ENCODE results near the gene MOB3B.
A peak's percentile ranks its signal among the peaks of the same experiment; 100 is the strongest.
"Not testable (repeated sequence)": the region's sequence is repeated elsewhere in the genome, so short reads cannot be mapped to it uniquely, and the experiment has no call there.

The MOB3B gene

GRCh38 chr9:27519466-27520465 is 9.8 kb downstream of the MOB3B start:
- no peak for DNase-seq

DNA sequence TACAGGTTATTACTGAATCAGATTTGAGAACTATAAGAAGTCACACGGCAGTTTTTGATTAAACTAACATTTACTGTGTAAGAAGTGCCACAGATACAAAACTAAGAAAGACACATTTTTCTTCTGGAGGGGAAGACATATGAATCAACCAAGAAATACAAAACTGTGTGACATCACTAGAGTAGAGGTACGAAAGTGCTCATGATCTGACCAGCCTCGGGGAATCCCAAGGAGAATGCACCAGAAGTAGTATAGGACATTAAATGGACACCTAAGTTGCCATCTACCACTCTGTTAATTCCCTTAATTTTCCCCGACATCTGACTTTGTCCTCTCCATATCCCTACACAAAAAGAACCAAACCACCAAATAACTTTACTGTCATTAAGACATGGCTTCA is 10.8 kb downstream of the MOB3B start:
- DNase-seq: no peak

- no peak for DNase-seq
Observed at GRCh38 chr9:27518006-27518405, 11.6 kb downstream of the MOB3B start.

DNA sequence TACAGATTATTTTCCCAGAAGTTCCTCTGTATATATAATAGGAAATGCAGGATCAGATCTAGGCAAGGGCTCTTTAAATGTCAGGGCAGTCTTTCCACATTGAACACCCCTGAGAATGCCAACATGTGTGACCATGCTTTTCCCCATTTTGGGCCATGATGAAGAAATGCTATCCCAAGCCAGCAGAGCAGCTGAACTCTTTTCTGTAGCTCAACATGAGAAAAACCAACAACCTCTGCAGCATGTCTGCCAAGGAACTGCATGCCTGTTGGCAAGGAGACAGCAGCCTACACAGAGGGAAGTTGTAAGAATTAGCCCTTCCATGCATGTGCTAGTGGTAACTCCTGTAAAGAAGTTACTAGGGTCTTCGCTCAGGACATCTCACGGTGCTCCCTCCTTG is 15.1 kb downstream of the MOB3B start:
- peak in 2 of 58 donors; percentile 3 to 8 for DNase-seq

- no peak for DNase-seq
Observed at GRCh38 chr9:27511771-27512170, 17.8 kb downstream of the MOB3B start.

DNA sequence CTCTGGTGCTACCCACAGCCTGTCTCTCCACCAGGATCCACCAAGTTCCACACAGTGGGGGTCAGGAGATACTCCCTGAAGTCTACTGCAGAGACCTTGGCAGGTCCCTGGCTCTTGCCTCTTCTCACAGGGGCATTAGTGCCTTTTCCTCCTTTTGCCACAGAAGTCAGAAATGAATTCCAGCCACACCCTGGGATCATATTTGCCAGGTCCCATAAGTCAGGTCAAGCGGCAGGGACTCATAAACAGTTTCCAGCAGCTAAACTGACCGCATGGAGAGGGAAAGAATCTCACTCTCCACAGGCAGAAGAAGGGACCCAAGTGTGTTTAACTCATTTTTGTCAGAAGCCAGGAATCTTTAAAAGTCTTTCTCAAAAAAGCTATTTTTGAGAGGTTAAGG is 18.8 kb downstream of the MOB3B start:
- no peak for DNase-seq

GRCh38 chr9:27506981-27507380 is 22.6 kb downstream of the MOB3B start:
- DNase-seq: peak in 4 of 58 donors; percentile 9 to 29 (median 20)

- DNase-seq: no peak
Observed at GRCh38 chr9:27505744-27506161, 23.9 kb downstream of the MOB3B start.

- no peak for DNase-seq
Observed at GRCh38 chr9:27504259-27504658, 25.4 kb downstream of the MOB3B start.

DNA sequence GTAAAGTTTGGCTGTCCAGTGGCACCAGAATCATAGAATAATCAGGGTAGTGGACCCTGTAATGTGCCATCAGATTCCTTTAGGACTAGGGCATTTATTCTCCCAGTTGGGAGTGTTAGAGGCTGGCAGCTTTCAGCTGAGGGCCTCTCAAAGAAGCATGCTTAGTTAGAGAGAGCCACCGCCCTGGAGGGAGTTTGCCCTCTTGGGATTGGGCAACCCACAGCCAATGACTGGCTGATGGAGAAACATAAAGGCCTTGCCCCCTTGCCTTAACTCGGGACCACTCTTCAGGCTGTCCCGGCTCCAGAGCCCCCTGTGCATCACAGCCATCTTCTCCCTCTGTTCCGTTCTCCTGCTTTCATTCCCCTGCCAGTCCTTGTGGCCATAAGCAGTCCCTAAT is 26.0 kb downstream of the MOB3B start:
- no peak for DNase-seq

DNA sequence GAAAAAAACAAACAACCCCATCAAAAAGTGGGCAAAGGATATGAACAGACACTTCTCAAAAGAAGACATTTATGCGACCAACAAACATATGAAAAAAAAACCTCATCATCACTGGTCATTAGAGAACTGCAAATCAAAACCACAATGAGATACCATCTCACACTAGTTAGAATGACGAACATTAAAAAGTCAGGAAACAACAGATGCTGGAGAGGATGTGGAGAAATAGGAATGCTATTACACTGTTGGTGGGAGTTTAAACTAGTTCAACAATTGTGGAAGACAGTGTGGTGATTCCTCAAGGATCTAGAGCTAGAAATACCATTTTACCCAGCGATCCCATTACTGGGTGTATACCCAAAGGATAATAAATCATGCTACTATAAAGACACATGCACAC is 28.7 kb downstream of the MOB3B start:
- DNase-seq: not testable (repeated sequence)

DNA sequence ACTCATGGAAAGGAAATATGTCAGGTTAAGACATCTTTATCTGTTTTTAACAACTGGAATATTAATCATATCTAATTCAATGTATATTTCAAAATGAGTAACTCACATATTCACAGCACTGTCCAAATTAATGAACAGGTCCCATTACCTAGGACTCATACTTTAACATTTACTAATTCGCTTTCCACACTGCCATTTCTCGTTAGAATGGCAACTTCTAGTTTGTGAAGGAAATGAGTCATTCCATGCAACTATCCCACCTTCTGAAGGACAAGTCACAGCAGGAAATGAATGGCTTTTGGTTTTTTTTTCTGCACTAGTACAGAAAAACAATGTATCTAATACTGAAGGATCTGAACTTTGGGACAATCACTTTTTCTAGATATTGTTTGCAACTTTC is 30.2 kb downstream of the MOB3B start:
- DNase-seq: no peak

DNA sequence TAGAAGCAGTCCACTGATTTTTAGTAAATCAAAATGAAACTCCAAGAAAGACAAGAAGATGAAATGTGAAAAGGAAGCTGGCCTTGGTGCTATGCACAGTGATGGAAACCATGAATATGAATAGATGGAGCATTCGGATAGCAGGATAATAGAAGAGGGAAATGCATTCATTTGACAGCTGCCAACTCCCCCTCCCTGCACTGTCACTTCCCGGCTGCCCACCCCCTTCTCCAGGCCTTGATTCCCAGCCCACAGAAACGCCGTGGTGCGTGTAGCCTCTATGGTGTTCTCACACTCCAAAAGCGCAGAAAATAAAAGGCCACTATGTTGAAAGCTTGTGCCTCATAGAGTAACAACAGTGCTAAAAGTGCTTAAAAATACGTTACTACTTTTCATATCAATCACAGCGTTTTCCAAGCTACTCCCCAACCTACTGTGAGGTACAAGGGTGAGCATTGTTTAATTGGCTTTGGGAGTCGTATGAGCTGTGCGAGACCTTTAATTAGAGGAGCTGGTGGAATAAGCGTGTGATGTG is 31.7 kb downstream of the MOB3B start:
- DNase-seq: peak in 38 of 58 donors; percentile 6 to 71 (median 23)

GRCh38 chr9:27496135-27496504 is 33.5 kb downstream of the MOB3B start:
- no peak for DNase-seq

DNA sequence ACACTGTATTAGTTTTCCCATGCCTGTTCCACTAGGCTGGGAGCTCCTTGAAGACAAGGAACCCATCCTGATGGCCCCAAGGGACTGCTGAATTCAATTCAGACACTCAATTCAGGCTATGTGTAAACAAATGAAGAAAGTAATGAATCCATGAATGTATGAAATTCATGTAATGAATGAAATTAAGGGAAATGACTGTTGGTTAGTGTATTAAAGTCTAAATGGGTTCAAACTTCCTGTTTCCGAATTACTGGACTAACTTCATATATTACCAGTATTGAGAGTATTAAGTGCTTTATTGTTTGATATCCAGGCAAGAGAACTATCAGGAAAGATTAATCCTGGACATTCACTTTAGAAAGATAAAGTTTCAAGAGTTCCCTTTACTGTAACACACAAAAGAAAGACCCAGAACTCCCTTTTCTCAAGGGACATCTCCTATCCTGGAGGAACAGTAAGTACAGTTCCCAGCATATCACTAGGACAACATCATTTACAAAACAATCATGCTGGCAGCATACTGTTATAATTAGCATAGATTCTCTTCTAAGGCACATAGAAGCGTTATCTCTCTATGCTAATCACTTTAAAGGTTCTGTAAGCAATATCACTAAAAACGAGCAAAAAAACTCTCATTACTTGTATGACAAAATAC is 34.0 kb downstream of the MOB3B start:
- no peak for DNase-seq

DNA sequence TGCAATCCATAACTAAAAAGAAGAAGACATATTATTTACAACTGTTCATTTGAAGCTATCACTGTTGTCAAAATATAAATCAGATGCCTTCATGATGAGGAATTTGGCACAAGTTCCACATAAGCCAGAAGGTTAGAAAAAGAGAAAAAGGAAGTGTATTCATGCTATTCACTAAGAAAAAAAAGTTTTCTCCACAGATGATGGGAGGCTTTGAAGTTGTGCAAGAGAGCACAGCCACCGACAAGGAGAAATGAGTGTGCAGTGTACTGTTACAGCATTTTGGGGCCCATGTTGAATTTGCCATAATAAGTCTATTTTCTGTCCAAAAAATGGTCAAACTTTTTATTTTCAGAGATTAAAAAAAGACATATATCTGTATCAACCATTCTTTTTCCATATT is 38.5 kb downstream of the MOB3B start:
- no peak for DNase-seq

GRCh38 chr9:27489087-27489876 is 40.3 kb downstream of the MOB3B start:
- peak in 1 of 58 donors; percentile 29 for DNase-seq

DNA sequence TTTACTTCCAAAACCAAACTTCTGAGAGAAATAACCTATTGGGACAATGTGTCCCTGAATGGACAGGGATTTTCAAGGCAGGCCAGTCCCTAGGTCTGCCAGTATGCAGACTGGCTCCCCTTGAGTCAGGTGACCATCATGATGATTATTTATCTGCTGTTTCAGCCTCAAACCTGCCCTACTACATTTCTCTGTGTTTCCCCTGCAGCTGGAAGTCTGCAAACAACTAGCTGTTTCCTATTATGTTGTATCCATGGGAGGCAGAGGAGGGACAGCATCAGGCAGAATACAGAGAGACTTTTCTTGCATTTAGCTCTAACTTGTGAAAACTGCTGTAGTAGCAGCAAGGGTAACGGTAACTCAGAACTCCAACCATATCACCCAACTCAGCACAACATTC is 41.7 kb downstream of the MOB3B start:
- DNase-seq: no peak

DNA sequence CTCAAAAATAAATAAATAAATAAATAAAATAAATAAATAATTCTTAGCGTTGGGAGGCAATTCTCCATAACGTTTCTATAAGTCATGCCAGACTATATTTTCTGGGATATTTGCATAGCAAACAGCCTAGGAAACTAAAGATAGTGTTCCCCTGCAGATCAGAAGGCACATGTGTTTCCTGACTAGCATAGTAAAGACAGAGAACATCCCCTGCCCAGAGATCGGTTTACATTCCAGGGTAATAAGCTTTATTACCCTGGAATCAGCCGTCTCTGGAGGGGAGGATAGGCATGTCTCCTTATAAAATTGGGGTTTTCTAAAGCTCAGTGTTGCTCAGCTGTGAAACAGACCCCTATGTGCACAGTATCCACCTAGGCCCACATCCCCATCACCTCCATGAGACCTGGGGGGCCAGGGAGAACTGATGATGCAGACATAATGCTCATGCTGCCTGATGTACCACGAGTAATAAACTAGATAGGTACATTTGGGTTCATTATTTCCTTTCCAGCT is 42.4 kb downstream of the MOB3B start:
- no peak for DNase-seq

- DNase-seq: no peak
Observed at GRCh38 chr9:27485158-27485557, 44.5 kb downstream of the MOB3B start.

DNA sequence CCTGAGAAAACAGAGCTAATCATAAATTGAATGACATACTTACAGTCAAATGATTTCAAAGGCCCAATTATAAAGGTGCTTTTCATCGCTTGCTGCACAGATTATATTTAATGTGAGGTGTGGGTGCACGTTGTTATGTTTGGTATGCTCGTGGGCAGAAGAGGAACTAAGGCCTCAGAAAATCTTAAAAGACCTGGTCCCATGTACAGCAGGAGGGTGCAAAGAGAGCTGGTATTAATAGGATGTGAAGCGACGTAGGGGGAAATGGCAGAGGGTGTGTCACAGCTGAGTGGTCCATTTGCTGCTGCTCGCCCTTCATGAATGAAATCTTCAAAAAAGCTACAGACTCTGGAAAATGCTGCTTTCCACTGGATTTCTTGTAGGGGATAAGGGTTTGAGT is 46.0 kb downstream of the MOB3B start:
- DNase-seq: no peak

All from anterior cingulate cortex (tissue), 58 donors.